ENCODE data around the gene CMPK2. TPM values are rescaled to one million over a fixed set of nuclear protein-coding genes. Genes with fewer than 3 reads are reported as not detected.

CMPK2 gene
- total and polyA plus RNA-seq, 9 of the 15 experiments (the other 6 are each of a cell fraction or from before 2014, with no cell fraction given): 2.6 to 10.5 (median 5.0) TPM

DNA sequence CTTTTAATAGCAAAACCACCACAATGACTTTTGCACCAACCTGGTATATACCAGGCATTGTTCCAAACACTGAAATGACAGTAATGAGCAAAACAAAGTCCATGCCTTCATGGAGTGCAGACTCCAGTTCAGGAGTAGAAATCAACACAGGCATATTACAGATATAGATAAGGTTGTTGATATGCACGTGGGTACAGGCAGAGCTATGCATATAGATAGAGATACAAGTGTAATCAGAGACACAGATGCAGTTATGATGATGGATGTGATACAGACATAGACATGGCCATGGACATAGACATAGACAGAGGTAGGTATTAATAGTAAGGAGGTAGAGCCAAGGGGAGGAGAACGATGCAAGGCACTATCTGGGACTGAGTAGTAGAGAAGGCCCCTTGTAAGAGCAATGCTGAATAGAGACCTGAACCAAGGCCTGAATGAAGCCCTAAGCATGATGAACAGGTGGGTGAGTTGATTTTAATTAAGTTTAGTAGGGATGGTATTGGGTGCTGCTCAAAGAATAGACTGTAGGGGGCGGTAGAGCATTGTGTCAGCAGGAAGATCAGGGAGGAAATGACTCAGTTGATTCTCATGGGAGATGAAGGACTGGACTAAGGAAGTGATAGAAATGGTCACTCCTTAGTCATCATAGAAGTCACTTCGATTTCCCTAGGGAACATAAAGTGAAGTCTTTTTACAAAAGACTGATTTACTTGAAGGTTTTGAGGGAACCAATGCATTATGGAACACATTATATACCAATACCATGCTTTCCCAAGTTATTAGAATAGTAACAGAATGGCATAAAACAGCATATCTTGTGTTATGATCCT lies 39.4 kb downstream of the CMPK2 start (continued):
- TF ChIP-seq C11orf30 (IDR thresholded peaks at IDR 0.05; ENCODE audit: low read depth) (peak; percentile 88), ZNF12 (CRISPR knock-in tag; IDR thresholded peaks at IDR 0.05) (no peak), ZNF282 (CRISPR knock-in tag; IDR thresholded peaks at IDR 0.05) (no peak), XRCC3 (IDR thresholded peaks at IDR 0.05) (no peak), WHSC1 (IDR thresholded peaks at IDR 0.05; ENCODE audit: low read length) (no peak), YY1 (IDR thresholded peaks at IDR 0.05; ENCODE audit: borderline replicate concordance in 1 of 3, control insufficient read depth in 1 of 3, extremely low read depth in 1 of 3, insufficient read depth in 3 of 3, insufficient read length in 1 of 3, insufficient replicate concordance in 2 of 3, low read depth in 1 of 3, low read length in 2 of 3) (no peak), MAFK (IDR thresholded peaks at IDR 0.05; ENCODE audit: low read length) (peak; percentile 88), ZNF24 (IDR thresholded peaks at IDR 0.05) (peak; percentile 59; the same call in 1 of the 2 replicates), RCOR1 (IDR thresholded peaks at IDR 0.05; ENCODE audit: borderline replicate concordance in 1 of 2, low read depth in 2 of 2, low read length in 2 of 2) (peak in 1 of 2 experiments; percentile 78; a peak in 1 of 4 replicates), HEY1 (CRISPR knock-in tag; IDR thresholded peaks at IDR 0.05; ENCODE audit: borderline replicate concordance) (no peak), SMARCC2 (IDR thresholded peaks at IDR 0.05; ENCODE audit: low read depth) (peak; percentile 69), ZNF57 (CRISPR knock-in tag; IDR thresholded peaks at IDR 0.05) (no peak), MIER1 (IDR thresholded peaks at IDR 0.05; ENCODE audit: low read depth) (no peak), PHF21A (IDR thresholded peaks at IDR 0.05; ENCODE audit: borderline replicate concordance, low read depth) (no peak), BRD4 (IDR thresholded peaks at IDR 0.05) (no peak), ZNF764 (CRISPR knock-in tag; IDR thresholded peaks at IDR 0.05; ENCODE audit: low read depth) (no peak), CBX3 (IDR thresholded peaks at IDR 0.05; ENCODE audit: borderline replicate concordance in 1 of 2, low read length in 2 of 2) (peak in 1 of 2 experiments; percentile 81; a peak in 1 of 3 replicates), TEAD4 (IDR thresholded peaks at IDR 0.05; ENCODE audit: low read length) (0 out of 2 replicates have a peak, but pooled peaks have one; percentile 13), TEAD4 (CRISPR knock-in tag; IDR thresholded peaks at IDR 0.05; ENCODE audit: borderline replicate concordance) (no peak), ZNF79 (CRISPR knock-in tag; IDR thresholded peaks at IDR 0.05; ENCODE audit: low read depth) (no peak), EWSR1 (IDR thresholded peaks at IDR 0.05; ENCODE audit: borderline replicate concordance, low read depth, partially characterized antibody) (no peak), U2AF2 (optimal IDR thresholded peaks at IDR 0.05; ENCODE audit: low read depth, low read length) (no peak), SNIP1 (IDR thresholded peaks at IDR 0.05; ENCODE audit: low read depth) (no peak), BRCA1 (IDR thresholded peaks at IDR 0.05) (no peak), BRCA1 (CRISPR knock-in tag; IDR thresholded peaks at IDR 0.05) (no peak), E2F3 (CRISPR knock-in tag; IDR thresholded peaks at IDR 0.05) (no peak)
- TF ChIP-seq, protein P1, sequence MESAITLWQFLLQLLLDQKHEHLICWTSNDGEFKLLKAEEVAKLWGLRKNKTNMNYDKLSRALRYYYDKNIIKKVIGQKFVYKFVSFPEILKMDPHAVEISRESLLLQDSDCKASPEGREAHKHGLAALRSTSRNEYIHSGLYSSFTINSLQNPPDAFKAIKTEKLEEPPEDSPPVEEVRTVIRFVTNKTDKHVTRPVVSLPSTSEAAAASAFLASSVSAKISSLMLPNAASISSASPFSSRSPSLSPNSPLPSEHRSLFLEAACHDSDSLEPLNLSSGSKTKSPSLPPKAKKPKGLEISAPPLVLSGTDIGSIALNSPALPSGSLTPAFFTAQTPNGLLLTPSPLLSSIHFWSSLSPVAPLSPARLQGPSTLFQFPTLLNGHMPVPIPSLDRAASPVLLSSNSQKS (CRISPR knock-in tag; IDR thresholded peaks at IDR 0.05): no peak
- TF ChIP-seq, protein P2, sequence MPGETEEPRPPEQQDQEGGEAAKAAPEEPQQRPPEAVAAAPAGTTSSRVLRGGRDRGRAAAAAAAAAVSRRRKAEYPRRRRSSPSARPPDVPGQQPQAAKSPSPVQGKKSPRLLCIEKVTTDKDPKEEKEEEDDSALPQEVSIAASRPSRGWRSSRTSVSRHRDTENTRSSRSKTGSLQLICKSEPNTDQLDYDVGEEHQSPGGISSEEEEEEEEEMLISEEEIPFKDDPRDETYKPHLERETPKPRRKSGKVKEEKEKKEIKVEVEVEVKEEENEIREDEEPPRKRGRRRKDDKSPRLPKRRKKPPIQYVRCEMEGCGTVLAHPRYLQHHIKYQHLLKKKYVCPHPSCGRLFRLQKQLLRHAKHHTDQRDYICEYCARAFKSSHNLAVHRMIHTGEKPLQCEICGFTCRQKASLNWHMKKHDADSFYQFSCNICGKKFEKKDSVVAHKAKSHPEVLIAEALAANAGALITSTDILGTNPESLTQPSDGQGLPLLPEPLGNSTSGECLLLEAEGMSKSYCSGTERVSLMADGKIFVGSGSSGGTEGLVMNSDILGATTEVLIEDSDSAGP (CRISPR knock-in tag; IDR thresholded peaks at IDR 0.05): no peak

Measured in K562 (cell line).